ENCODE results near the gene HIP1R.

- TF ChIP-seq CTCF (IDR thresholded peaks at IDR 0.05), result no peak
- TF ChIP-seq POLR2A (IDR thresholded peaks at IDR 0.05), result no peak
Measured at GRCh38 chr12:122825773-122826724, 9.2 kb upstream of the HIP1R start.

All from thyroid gland (tissue), 4 donors.